GM10847 (cell line): ENCODE data around the gene NFATC3.

Experiments used
- POLR2A ChIP-seq: IDR thresholded peaks from 2 replicates; pipeline ENCODE4 v1.6.1; 2011; ENCODE audit not compliant: insufficient read length; ENCODE audit errors: extremely low read depth

Gene NFATC3

DNA sequence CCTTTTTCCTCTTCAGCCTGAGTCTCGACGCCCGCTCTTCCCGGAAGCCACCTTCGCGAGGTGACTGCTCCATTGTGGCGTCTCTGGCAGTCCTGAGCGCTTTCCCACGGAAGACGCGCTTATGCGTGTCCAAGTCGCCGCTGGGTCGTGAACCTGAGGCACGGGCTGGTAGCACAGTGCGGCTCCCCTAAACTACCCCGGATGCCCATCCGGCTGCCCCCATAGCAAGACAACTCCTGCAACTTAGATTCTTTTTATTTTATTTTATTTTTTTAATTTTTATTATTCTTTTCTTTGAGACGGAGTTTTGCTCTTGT lies 152.8 kb downstream of the NFATC3 start:
- TF ChIP-seq POLR2A, result no peak

DNA sequence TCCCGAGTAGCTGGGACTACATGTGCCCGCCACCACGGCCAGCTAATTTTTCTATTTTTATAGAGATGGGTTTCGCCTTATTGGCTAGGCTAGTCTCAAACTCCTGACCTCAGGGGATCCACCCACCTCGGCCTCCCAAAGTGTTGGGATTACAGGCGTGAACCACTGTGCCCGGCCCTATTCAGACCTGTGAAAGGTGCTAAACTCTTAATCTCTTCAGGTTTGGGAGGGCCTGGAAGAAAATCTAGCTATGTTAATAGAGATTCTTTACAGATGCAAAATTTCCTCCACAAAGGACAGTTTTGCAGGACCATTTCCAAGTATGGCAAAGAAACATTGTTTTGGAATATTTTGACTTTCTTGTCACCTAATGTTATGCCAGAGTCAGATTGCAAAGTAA lies 156.9 kb downstream of the NFATC3 start:
- TF ChIP-seq POLR2A, result no peak

DNA sequence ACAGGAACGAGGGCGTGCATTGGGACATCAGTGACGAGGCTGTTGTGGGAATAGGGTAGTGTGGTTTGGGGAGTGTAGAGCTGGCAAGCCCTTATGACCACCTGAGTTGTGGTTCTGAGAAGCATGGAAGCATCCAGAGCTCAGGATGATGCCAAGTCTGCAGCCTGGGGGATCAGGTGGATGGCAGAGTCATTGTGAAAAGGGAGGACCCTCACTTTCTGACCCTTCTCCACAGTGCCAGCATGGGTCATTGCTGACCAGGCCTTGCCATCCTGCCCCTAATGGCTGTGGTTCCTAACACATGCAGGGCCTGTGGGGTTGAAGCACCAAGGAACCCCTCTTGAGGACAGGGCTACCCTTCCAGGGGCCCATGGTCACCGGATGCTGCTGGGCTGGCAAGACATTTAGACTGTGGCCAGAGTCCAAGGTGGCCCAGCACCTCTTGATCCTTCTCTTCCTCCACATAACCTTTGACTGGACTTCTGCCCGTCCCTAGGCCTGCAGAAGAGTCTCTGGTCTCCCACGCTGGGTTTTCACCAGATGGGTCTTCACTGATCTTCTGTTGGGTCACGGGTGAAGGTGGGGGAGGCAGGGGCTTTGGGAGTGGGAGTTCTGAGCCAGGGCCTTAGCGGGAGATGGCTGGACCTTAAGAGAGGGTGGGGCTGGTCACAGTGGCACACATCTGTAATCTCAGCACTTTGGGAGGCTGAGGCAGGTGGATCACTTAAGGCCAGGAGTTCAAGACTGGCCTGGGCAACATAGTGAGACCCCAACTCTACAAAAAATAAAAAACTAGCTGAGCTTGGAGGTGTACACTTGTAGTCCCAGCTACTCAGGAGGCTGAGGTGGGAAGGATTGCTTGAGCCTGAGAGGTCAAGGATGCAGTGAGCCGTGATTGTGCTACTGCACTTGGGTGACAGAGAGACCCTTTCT lies 158.0 kb downstream of the NFATC3 start:
- TF ChIP-seq POLR2A, result no peak

DNA sequence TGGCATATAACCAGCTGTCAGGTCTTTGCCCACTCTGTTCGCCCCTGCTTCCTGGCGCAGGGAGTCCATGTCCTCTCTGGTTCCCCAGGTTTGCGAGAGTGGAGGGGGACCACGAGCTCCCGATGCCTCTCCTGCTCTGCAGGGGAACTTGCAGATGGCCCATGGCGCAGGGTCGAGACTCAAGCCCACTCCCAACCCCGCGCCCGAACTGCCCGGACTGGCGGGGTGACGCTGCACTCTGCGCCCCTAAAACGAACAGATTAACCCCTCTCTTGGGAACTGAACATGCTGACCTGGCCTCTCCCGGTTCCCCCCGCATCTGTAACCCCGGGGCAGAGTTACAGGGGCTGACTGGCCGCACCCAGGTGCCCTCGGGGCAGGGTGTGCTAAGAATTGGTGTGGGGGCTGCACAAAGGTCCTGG lies 159.3 kb downstream of the NFATC3 start:
- no peak for TF ChIP-seq POLR2A

DNA sequence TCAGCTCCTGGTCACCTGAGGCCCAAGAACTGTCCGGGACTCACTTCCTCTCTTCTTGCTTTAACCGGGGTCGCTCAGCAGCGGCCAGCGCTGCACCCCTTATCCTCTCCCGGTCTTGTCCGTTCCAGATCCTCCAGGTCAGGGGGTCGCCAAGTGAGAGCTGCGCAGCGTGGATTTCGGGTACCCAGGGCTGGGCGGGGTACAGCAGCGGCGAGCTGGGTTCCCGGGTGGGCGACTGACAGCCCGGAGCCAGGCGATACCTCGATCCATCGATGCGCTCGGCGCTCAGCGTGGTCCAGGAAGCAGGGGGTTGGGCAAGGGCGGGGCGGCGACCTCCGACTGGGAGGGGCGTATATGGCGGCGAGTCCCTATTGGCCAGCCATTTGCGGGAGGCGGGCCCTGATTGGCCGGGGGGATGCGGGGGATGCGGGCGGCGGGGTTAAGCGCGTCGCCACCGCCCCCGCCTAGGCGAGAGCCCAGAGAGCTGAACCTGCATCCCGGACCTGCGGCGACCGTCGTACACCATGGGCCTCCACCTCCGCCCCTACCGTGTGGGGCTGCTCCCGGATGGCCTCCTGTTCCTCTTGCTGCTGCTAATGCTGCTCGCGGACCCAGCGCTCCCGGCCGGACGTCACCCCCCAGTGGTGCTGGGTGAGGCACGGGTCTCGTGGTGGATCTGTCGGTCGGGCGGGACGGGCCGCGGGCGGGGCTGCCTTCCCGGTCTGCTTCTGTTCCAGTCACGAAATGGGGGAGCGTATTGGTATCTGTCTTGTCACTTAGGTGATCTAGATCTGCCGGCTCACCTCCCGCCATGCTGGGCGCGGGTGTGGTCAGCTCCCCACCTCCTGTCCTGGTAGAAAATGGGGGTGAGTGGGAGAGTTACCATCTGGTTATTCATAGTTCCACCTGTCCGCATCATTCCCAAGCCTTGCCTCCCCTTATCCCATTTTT lies 160.0 kb downstream of the NFATC3 start, which contains the start of gene PLA2G15:
TSS of gene PLA2G15 (plus strand) at position 471 of the 951 bp plus-strand sequence. CDS start at position 525, 54 bp downstream.
- TF ChIP-seq POLR2A, result peak; percentile 33

DNA sequence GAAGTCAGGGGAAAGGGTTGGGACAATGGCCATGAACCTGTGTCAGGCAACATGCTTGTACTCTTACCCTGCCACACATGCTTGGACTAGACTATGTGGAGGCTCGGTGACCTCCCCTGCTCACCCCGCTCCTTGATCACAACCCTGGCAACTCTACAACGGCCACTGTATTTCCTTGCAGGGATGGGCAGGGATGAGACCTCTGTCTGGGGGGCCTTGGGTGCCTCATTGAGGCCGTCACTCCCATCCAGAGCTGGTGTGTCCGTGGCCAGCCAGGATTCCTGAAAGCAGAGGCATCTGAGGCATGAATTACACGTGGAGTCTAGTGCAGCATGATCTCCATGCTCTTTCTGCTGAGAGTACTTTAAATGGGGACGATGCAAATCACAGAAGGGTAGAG lies 161.0 kb downstream of the NFATC3 start:
- TF ChIP-seq POLR2A, result no peak

DNA sequence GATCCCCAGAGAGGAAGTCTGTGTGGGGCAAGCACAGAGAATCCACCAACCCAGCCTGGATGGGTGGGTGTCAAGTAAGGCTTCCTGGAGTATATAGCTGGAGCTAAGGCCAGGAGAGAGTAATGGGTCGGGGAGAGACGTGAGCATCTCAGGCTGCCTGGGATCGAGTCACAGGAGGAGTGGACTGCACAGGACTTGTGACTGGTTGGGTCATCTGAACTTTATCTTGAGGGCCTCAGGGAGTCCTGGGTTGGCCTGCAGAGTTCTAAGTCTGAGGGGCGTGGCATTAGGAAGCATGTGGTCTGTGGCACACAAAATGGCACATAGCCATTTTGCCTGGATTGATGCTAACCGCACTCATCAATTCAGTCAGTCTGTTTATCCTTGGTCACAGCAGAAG lies 161.5 kb downstream of the NFATC3 start:
- TF ChIP-seq POLR2A, result no peak

DNA sequence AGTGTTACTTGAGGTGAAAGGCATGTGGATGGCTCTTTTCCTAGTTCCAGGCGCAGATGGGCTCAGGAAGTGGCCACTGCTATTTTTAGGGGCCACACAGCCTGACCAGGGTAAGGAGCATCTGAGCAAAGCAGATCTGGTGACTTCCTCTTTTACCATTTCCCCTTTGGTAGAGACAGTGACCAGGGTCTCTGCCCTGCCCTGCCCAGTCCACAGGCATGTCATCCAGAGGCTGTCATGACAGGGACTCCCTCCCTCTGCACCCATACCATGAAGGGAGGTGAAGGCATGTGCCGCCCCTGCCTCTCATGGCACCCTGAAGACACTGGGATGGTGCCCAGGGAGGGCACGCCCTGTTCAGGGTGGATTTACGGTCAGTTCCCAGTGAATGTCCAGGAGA lies 162.2 kb downstream of the NFATC3 start:
- no peak for TF ChIP-seq POLR2A

DNA sequence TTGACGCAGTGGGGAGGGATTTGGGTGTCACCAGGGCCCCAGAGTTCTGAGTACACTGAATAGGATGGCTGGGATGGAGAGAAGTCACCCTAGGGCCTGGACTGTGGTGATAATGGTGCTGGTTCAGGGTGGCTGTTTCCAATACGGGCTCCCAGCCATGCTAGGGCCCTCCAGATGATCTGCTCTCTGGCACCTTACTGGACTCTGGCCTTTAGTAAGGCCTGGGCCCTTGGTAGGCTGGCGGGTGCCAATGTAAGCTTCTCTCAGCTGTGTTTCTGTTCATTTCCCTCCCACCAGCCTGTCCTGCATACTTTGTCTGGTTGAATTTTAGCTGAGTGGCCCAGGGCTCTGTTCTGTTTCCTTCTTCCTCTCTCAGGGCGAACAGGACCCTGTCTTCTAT lies 162.8 kb downstream of the NFATC3 start:
- TF ChIP-seq POLR2A, result no peak

DNA sequence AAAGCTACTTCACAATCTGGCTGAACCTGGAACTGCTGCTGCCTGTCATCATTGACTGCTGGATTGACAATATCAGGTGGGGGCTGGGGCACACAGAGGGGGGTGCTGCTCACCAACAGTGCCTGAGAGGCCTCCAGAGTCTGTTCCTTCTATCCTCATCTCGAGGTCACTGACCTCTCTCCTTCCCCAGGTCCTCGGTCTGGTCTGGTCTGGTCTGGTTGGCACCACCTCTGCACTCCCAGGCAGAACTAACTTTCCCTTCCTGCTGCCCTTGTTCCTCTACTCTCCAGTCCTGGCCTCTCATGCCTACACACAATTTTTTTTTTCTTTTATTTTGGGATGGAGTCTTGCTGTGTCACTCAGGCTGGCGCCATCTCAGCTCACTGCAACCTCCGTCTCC lies 164.2 kb downstream of the NFATC3 start:
- no peak for TF ChIP-seq POLR2A

DNA sequence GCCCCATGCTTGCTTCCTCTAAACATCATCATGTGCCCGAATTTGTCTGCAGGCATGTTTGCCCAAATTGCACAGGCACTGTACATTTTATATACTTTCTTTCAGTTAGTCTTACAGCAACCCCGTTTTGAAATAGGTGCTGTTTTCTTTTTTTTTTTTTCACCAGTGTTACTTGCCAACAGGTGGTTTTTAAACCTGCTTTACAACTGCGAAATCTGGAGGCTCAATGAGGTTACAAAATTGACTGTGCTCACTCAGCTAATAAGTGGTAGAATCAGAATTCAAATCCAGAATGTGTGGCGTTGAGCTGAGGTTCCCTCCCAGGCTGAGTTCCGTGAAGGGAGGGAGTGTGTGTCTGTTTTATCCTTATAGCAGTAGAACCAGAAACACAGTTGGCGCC lies 165.8 kb downstream of the NFATC3 start:
- no peak for TF ChIP-seq POLR2A

DNA sequence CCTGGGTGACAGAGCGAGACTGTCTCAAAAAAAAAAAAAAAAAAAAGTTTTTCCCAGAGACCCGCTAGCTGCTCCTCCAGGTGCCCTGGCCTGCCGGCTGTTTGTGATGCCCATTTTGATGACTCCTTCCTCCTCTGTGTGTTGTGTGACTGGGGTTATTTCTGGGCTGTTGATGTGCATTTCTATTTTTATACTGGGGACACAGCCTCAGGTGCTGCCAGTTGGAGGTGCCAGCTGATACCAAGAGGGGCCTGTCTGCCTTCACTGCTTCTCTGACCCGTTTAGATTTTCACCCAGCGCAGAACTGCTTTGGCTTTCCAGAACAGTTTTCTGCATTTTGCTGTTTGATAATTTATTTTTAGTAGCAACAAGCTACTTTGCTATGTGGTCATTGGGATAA lies 166.7 kb downstream of the NFATC3 start:
- TF ChIP-seq POLR2A, result no peak

DNA sequence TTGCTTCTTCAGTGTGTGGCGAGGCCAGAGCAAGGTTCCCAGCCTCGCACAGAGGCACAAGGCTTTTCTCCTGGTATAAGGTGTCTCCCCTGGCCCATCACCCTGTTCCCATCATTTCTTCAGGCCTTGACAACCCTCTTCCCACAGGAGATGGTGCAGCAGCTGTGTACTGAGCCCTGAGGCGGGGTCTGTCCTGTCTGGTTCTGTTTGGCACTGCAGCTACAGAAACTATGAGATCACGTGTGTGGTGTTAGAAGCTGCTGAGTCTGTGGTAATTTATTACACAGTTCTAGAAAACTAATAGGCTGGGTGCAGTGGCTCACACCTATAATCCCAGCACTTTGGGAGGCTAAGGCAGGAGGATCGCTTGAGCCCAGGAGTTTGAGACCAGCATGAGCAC lies 167.2 kb downstream of the NFATC3 start:
- TF ChIP-seq POLR2A, result no peak

DNA sequence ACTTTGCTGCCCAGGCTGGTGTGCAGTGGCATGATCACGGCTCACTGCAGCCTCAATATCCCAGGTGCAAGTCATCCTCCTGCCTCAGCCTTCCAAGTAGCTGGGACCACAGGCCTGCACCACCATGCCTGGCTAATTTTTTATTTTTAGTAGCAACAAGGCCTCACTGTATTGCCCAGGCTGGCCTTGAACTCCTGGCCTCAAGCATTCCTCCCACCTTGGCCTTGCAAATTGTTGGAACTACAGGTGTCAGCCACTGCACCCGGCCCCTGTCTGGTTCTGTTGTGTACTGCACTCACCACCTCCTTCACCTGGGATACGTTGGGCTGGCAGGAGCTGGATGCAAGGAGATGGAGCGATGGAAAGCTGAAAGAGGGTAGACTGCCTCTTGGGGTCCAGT lies 168.6 kb downstream of the NFATC3 start:
- no peak for TF ChIP-seq POLR2A

DNA sequence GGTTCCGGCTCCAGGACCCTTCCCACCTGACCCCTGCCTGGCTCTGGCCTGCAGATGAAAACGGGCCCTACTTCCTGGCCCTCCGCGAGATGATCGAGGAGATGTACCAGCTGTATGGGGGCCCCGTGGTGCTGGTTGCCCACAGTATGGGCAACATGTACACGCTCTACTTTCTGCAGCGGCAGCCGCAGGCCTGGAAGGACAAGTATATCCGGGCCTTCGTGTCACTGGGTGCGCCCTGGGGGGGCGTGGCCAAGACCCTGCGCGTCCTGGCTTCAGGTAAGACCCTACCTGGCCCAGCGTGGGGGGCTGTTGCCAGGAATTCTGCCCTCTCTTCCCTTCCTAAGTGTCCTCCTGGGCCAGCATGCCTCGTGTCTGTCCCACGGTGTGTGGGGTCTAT lies 170.5 kb downstream of the NFATC3 start:
- TF ChIP-seq POLR2A, result no peak
